H1 (cell line): Measurements from ENCODE around the gene RGCC. TPM values are rescaled to one million over a fixed set of nuclear protein-coding genes. Genes with fewer than 3 reads are reported as not detected.

Source experiments
- CTCF ChIA-PET: fragments of 300-600 bp; sonication (Branson Sonifier 250); formaldehyde crosslinking; loops from one replicate; lab custom pipeline; 2021; ENCODE audit not compliant: partially characterized antibody; lab: Charles Lee
- POLR2A ChIA-PET: fragments of 300-600 bp; sonication (Branson Sonifier 250); formaldehyde crosslinking; loops from one replicate; lab custom pipeline; 2021; ENCODE audit warnings: inconsistent platforms; ENCODE audit not compliant: partially characterized antibody; lab: Charles Lee
- DNase-seq, 2 experiments: peaks; one replicate each; pipeline versions ENCODE4 v3.0.0 to v3.0.0-alpha.2; 2010 to 2022; ENCODE audit warnings: low spot score in 2 of 2, low read depth in 1 of 2, mixed read lengths in 1 of 2
- FAIRE-seq: peaks from 2 replicates; lab custom pipeline; 2011; peaks lifted over from hg19 to GRCh38; lab: Jason Lieb, UNC
- H2AFZ ChIP-seq: 2 replicates; pipeline ENCODE4 v1.8.1; 2012; ENCODE audit warnings: low read length, inconsistent platforms
- H2AK5ac ChIP-seq: 2 replicates; pipeline ENCODE4 v1.6.1; 2013; ENCODE audit warnings: low read depth, low read length
- H2BK120ac ChIP-seq: replicated peaks from 2 replicates; pipeline ENCODE3; 2013; ENCODE audit warnings: low read depth, low read length, inconsistent platforms
- H2BK12ac ChIP-seq: 2 replicates; pipeline ENCODE4 v1.6.1; 2013; ENCODE audit warnings: low read depth, low read length
- H2BK15ac ChIP-seq: 2 replicates; pipeline ENCODE4 v1.6.1; 2013; ENCODE audit warnings: low read length
- H2BK20ac ChIP-seq: 2 replicates; pipeline ENCODE4 v1.6.1; 2013; ENCODE audit warnings: low read length
- H2BK5ac ChIP-seq: 2 replicates; pipeline ENCODE4 v1.6.1; 2013; ENCODE audit warnings: low read depth, low read length
- H3K14ac ChIP-seq: 2 replicates; pipeline ENCODE4 v1.6.1; 2013; ENCODE audit warnings: inconsistent platforms; ENCODE audit not compliant: insufficient read length
- H3K18ac ChIP-seq: 2 replicates; pipeline ENCODE4 v1.6.1; 2013; ENCODE audit warnings: low read length; ENCODE audit errors: extremely low read depth
- H3K23ac ChIP-seq: 2 replicates; pipeline ENCODE4 v1.6.1; 2013; ENCODE audit warnings: inconsistent platforms; ENCODE audit not compliant: insufficient read length
- H3K23me2 ChIP-seq: 2 replicates; pipeline ENCODE4 v1.6.1; 2013; ENCODE audit warnings: low read depth, low read length
- H3K27ac ChIP-seq: 2 replicates; pipeline ENCODE4 v1.6.1; 2011; ENCODE audit warnings: low read depth, low read length, inconsistent platforms
- H3K27me3 ChIP-seq, 4 experiments: replicated peaks in 1 of 4; 1 replicate in 1 of 4; 2 replicates in 3 of 4; pipeline versions ENCODE4 v1.6.1 to v1.8.1; 2011 to 2013; ENCODE audit warnings: low read length in 3 of 4, mild to moderate bottlenecking in 3 of 4, inconsistent platforms in 2 of 4, mixed read lengths in 2 of 4, moderate library complexity in 1 of 4; ENCODE audit not compliant: control insufficient read depth in 3 of 4, insufficient read depth in 3 of 4; ENCODE audit errors: extremely low read depth in 1 of 4
- H3K36me3 ChIP-seq, 4 experiments: 2 replicates each; pipeline versions ENCODE4 v1.6.1 to v1.8.1; 2011 to 2013; ENCODE audit warnings: mild to moderate bottlenecking in 4 of 4, low read length in 3 of 4, moderate library complexity in 2 of 4, control low read depth in 1 of 4, inconsistent platforms in 1 of 4; ENCODE audit not compliant: insufficient read depth in 4 of 4, control insufficient read depth in 2 of 4
- H3K4ac ChIP-seq: replicated peaks from 2 replicates; pipeline ENCODE3; 2013; ENCODE audit warnings: low read length, low read depth, mixed read lengths, inconsistent platforms; ENCODE audit not compliant: insufficient read length
- H3K4me1 ChIP-seq, 4 experiments: replicated peaks in 1 of 4; 1 replicate in 1 of 4; 2 replicates in 3 of 4; pipeline versions ENCODE4 v1.6.1 to v1.8.1; 2011 to 2013; ENCODE audit warnings: low read length in 3 of 4, inconsistent platforms in 2 of 4, mixed read lengths in 1 of 4; ENCODE audit not compliant: insufficient read depth in 4 of 4, control insufficient read depth in 3 of 4
- H3K4me2 ChIP-seq, 2 experiments: 2 replicates each; pipeline versions ENCODE4 v1.6.1 to v1.8.1; 2011 to 2013; ENCODE audit warnings: low read depth in 2 of 2, low read length in 2 of 2, control low read depth in 1 of 2, inconsistent platforms in 1 of 2, mild to moderate bottlenecking in 1 of 2; ENCODE audit not compliant: insufficient read depth in 1 of 2
- H3K4me3 ChIP-seq, 4 experiments: fragments of 200-600, 300-600 bp in 1 of 4; sonication (generic), shearing (Covaris generic), sonication (Bioruptor Twin) in 1 of 4; 2 replicates each; pipeline versions ENCODE4 v1.5.1 to v1.8.1; 2011 to 2016; ENCODE audit warnings: low read length in 4 of 4, low read depth in 3 of 4, control low read depth in 2 of 4, inconsistent platforms in 2 of 4, mild to moderate bottlenecking in 2 of 4, mixed read lengths in 1 of 4, moderate library complexity in 1 of 4; ENCODE audit not compliant: insufficient read depth in 2 of 4; ENCODE audit errors: extremely low read depth in 1 of 4
- H3K56ac ChIP-seq: replicated peaks from 2 replicates; pipeline ENCODE3; 2013; ENCODE audit warnings: low read depth, mild to moderate bottlenecking, mixed read lengths, low read length, inconsistent platforms; ENCODE audit not compliant: insufficient read length
- H3K79me1 ChIP-seq: 2 replicates; pipeline ENCODE4 v1.6.1; 2013; ENCODE audit warnings: low read depth, low read length, control low read depth
- H3K79me2 ChIP-seq, 2 experiments: 2 replicates each; pipeline versions ENCODE4 v1.6.1 to v1.8.1; 2012 to 2013; ENCODE audit warnings: low read length in 2 of 2, mild to moderate bottlenecking in 2 of 2, inconsistent platforms in 1 of 2; ENCODE audit not compliant: insufficient read depth in 2 of 2, control insufficient read depth in 1 of 2
- H3K9ac ChIP-seq, 4 experiments: replicated peaks in 1 of 4; 1 replicate in 1 of 4; 2 replicates in 3 of 4; pipeline versions ENCODE4 v1.6.1 to v1.8.1; 2011 to 2013; ENCODE audit warnings: low read depth in 3 of 4, low read length in 3 of 4, control low read depth in 2 of 4, mild to moderate bottlenecking in 2 of 4, moderate library complexity in 2 of 4, inconsistent platforms in 1 of 4; ENCODE audit errors: extremely low read depth in 1 of 4
- H3K9me3 ChIP-seq, 2 experiments: 2 replicates each; pipeline versions ENCODE4 v1.6.1 to v1.8.1; 2012 to 2013; ENCODE audit warnings: mild to moderate bottlenecking in 2 of 2, moderate library complexity in 2 of 2, control low read depth in 1 of 2, inconsistent platforms in 1 of 2, low read depth in 1 of 2, low read length in 1 of 2, mixed read lengths in 1 of 2; ENCODE audit not compliant: insufficient read depth in 2 of 2
- H4K20me1 ChIP-seq, 2 experiments: replicated peaks in 1 of 2; 2 replicates each; pipeline versions ENCODE3 to v1.8.1; 2011 to 2013; ENCODE audit warnings: inconsistent platforms in 2 of 2, low read length in 2 of 2, mild to moderate bottlenecking in 1 of 2; ENCODE audit not compliant: insufficient read depth in 2 of 2, control insufficient read depth in 1 of 2
- H4K5ac ChIP-seq: 2 replicates; pipeline ENCODE4 v1.6.1; 2013; ENCODE audit warnings: low read length, low read depth, mixed read lengths, inconsistent platforms; ENCODE audit not compliant: insufficient read length
- H4K8ac ChIP-seq: 2 replicates; pipeline ENCODE4 v1.8.0; 2013; ENCODE audit warnings: mild to moderate bottlenecking, moderate library complexity, low read length, inconsistent platforms; ENCODE audit not compliant: insufficient read depth; ENCODE audit errors: extremely low read depth
- H4K91ac ChIP-seq: replicated peaks from 2 replicates; pipeline ENCODE3; 2013; ENCODE audit warnings: low read length, mixed read lengths, inconsistent platforms; ENCODE audit not compliant: insufficient read length
- MAFK ChIP-seq: IDR thresholded peaks from 2 replicates; pipeline ENCODE4 v1.6.1; 2012; ENCODE audit warnings: low read depth, mild to moderate bottlenecking, improper control_type of control experiment, low read length
- RNF2 ChIP-seq: fragments of 200-900, 300-1000 bp; sonication (generic); IDR thresholded peaks from 2 replicates; pipeline ENCODE4 v1.7.1; 2016; ENCODE audit warnings: borderline replicate concordance, low read depth, mild to moderate bottlenecking, antibody characterized with exemption, low read length; ENCODE audit not compliant: poor library complexity, severe bottlenecking; ENCODE audit errors: missing control alignments
- SRF ChIP-seq: IDR thresholded peaks from 2 replicates; pipeline ENCODE4 v1.6.1; 2011; ENCODE audit warnings: mild to moderate bottlenecking, low read depth, low read length, moderate library complexity
- WGBS, 2 experiments: shearing (Covaris generic) in 1 of 2; methylation state at CpG; one replicate each; pipeline versions ENCODE4 v1.1.6 to v1.1.7; 2013 to 2015; ENCODE audit warnings: low lambda C conversion rate in 2 of 2, mixed read lengths in 2 of 2, inconsistent platforms in 1 of 2, low coverage in 1 of 2, missing lambda C conversion rate in 1 of 2; ENCODE audit not compliant: insufficient replicate concordance in 2 of 2, insufficient coverage in 1 of 2, insufficient read length in 1 of 2; ENCODE audit errors: extremely low coverage in 1 of 2, missing lambda C conversion rate in 1 of 2; 5-methylcytosine and 5-hydroxymethylcytosine counted together
- polyA plus RNA-seq, 7 experiments: library from polyadenylated mRNA; depleted of rRNA in 3 of 7; stranded (reverse) in 5 of 7; unstranded in 2 of 7; fragments of >200 nt in 5 of 7; fragments of 200-250 nt in 2 of 7; gene quantifications; 1 replicate in 5 of 7; 2 replicates in 1 of 7; 4 replicates in 1 of 7; pipeline versions ENCODE4 v1.2.1 to v1.2.3, GENCODE V29; 2011 to 2013; ENCODE audit warnings: missing spikeins in 2 of 7, mixed read lengths in 2 of 7
- total RNA-seq: library from RNA; stranded (reverse); fragmentation: NEBNext Ultra II Directional; extraction: Animal tissue kit (Norgen Biotek cat#: 25700); gene quantifications from 2 replicates; pipeline ENCODE4 v1.2.1, GENCODE V29; 2021

Gene RGCC
- total and polyA plus RNA-seq, 2 of the 8 experiments (the other 6 are each of a cell fraction or from before 2014, with no cell fraction given) = 0.41 TPM; not detected in 1

GRCh38 chr13:41418027-41418426, 39.3 kb upstream of the RGCC start:
- Histone ChIP-seq H3K79me2 (no peaks in the 10 kb centered on the region), H3K27me3 (no peaks in the 10 kb centered on the region), H4K20me1 (no peaks in the 10 kb centered on the region), H2BK15ac (no peak overlapping the region), H2BK20ac (no peak overlapping the region), H3K36me3 (no peaks in the 10 kb centered on the region), H3K79me1 (no peaks in the 10 kb centered on the region), H3K23me2 (no peaks in the 10 kb centered on the region), H3K9ac (no peak overlapping the region), H3K4me2 (no peak overlapping the region), H3K9me3 (no peaks in the 10 kb centered on the region), H4K91ac (no peak overlapping the region), H3K14ac (no peak overlapping the region), H2AK5ac (no peak overlapping the region), H2BK5ac (no peak overlapping the region), H4K5ac (no peak overlapping the region), H3K27ac (no peak overlapping the region), H4K8ac (no peak overlapping the region), H2BK12ac (no peak overlapping the region), H2AFZ (no peak overlapping the region), H3K23ac (no peak overlapping the region), H3K4me1 (no peaks in the 10 kb centered on the region), H3K4me3 (no peak overlapping the region), H3K18ac (no peak overlapping the region), H2BK120ac (no peak overlapping the region), H3K4ac (no peak overlapping the region), H3K56ac (no peak overlapping the region)
- DNase-seq (no peak), FAIRE-seq (no peak)
- TF ChIP-seq MAFK (no peak), RNF2 (no peak), SRF (no peak)
- POLR2A ChIA-PET = no interaction called here
- CTCF ChIA-PET = interaction anchor here (1.0 to 1.5 kb wide), 2 partner anchors 12 to 232 kb away, joined by 3 read pairs; no protein-coding TSS in a partner anchor
- WGBS, 2 experiments = 67% methylated on average over 5 of the region's 5 CpGs; no CpG with 5 or more reads in 1 of the 2 experiments
